K562 (cell line): Measurements from ENCODE around the gene IFT25. TPM values are rescaled to one million over a fixed set of nuclear protein-coding genes. Genes with fewer than 3 reads are reported as not detected.

Experiments
- CAMTA2 ChIP-seq: fragments of 250-450 bp; sonication (Bioruptor Pico); conservative IDR thresholded peaks from 2 replicates; pipeline ENCODE4 v1.5.1; 2022
- CHD4 ChIP-seq: fragments of 200-600 bp; sonication (generic); IDR thresholded peaks from 3 replicates; pipeline ENCODE4 v1.6.1; 2012; ENCODE audit warnings: low read depth, mild to moderate bottlenecking, mixed read lengths, low read length, inconsistent platforms; ENCODE audit not compliant: insufficient read depth, insufficient replicate concordance, poor library complexity, severe bottlenecking
- E2F3 ChIP-seq: fragments of 250-450 bp; sonication (Bioruptor Pico); IDR thresholded peaks from 2 replicates; pipeline ENCODE4 v1.4.0; 2020; ENCODE audit warnings: mild to moderate bottlenecking
- GABPB2 ChIP-seq: fragments of 250-450 bp; sonication (Bioruptor Pico); conservative IDR thresholded peaks from 2 replicates; pipeline ENCODE4 v1.5.1; 2021; ENCODE audit warnings: mild to moderate bottlenecking
- HDAC2 ChIP-seq: fragments of 450-650 bp; IDR thresholded peaks from 2 replicates; pipeline ENCODE4 v1.6.1; 2016; ENCODE audit warnings: mild to moderate bottlenecking
- KDM1A ChIP-seq, 2 experiments: fragments of 450-650 bp; IDR thresholded peaks; 2 replicates each; pipeline ENCODE4 v1.6.1; 2016; ENCODE audit warnings: mild to moderate bottlenecking in 2 of 2
- MAFF ChIP-seq: IDR thresholded peaks from 2 replicates; pipeline ENCODE4 v1.6.1; 2012; ENCODE audit warnings: low read length, improper control_type of control experiment
- MAFG ChIP-seq: fragments of 450-650 bp; conservative IDR thresholded peaks from 2 replicates; pipeline ENCODE4 v1.6.1; 2016; ENCODE audit warnings: missing genetic modification characterization, missing compliant biosample characterization
- MED1 ChIP-seq: sonication (generic); formaldehyde crosslinking; IDR thresholded peaks from 2 replicates; pipeline ENCODE4 v1.8.1; 2023; ENCODE audit warnings: missing genetic modification reagents, borderline replicate concordance
- MITF ChIP-seq: IDR thresholded peaks from 2 replicates; pipeline ENCODE4 v1.6.1; 2014; ENCODE audit warnings: antibody characterized with exemption
- NFE2L1 ChIP-seq: fragments of 450-650 bp; IDR thresholded peaks from 2 replicates; pipeline ENCODE4 v1.6.1; 2016; ENCODE audit warnings: missing genetic modification characterization, low read depth, mild to moderate bottlenecking, missing compliant biosample characterization, moderate library complexity, borderline replicate concordance
- PHB ChIP-seq: fragments of 250-450 bp; sonication (Bioruptor Pico); IDR thresholded peaks from 2 replicates; pipeline ENCODE4 v1.5.0; 2021
- PHF8 ChIP-seq: fragments of 200-600 bp; sonication (generic); IDR thresholded peaks from 2 replicates; pipeline ENCODE4 v1.6.1; 2012; ENCODE audit warnings: mixed run types, mild to moderate bottlenecking, inconsistent platforms, low read length, moderate library complexity, borderline replicate concordance
- POU5F1 ChIP-seq: fragments of 150-350 bp; IDR thresholded peaks from 2 replicates; pipeline ENCODE4 v1.6.1; 2014; ENCODE audit warnings: borderline replicate concordance, low read length, low read depth, mild to moderate bottlenecking; ENCODE audit not compliant: partially characterized antibody
- RCOR1 ChIP-seq, 2 experiments: IDR thresholded peaks; 2 replicates each; pipeline ENCODE4 v1.6.1; 2012; ENCODE audit warnings: low read depth in 2 of 2, low read length in 2 of 2, borderline replicate concordance in 1 of 2, improper control_type of control experiment in 1 of 2
- SIN3A ChIP-seq, 2 experiments: fragments of 150-350 bp in 1 of 2; IDR thresholded peaks; 2 replicates each; pipeline ENCODE4 v1.6.1; 2011 to 2016; ENCODE audit warnings: borderline replicate concordance in 2 of 2, low read depth in 2 of 2, low read length in 2 of 2, mild to moderate bottlenecking in 2 of 2, moderate library complexity in 2 of 2; ENCODE audit not compliant: control insufficient read depth in 1 of 2
- SIN3B ChIP-seq: fragments of 450-650 bp; IDR thresholded peaks from 2 replicates; pipeline ENCODE4 v1.6.1; 2017; ENCODE audit warnings: low read depth, mild to moderate bottlenecking, moderate library complexity
- ZBTB7A ChIP-seq: IDR thresholded peaks from 2 replicates; pipeline ENCODE4 v1.6.1; 2011; ENCODE audit warnings: low read depth, mild to moderate bottlenecking, low read length, moderate library complexity, borderline replicate concordance; ENCODE audit not compliant: control insufficient read depth
- ZEB2 ChIP-seq: fragments of 450-650 bp; IDR thresholded peaks from 2 replicates; pipeline ENCODE4 v1.6.1; 2016
- ZNF134 ChIP-seq: fragments of 250-450 bp; sonication (Bioruptor Pico); conservative IDR thresholded peaks from 2 replicates; pipeline ENCODE4 v1.4.0; 2020
- ZNF184 ChIP-seq: sonication (generic); formaldehyde crosslinking; IDR thresholded peaks from 2 replicates; pipeline ENCODE4 v1.5.0; 2020; ENCODE audit warnings: missing genetic modification reagents
- ZNF3 ChIP-seq: fragments of 250-450 bp; sonication (Bioruptor Pico); IDR thresholded peaks from 2 replicates; pipeline ENCODE4 v1.5.0; 2021; ENCODE audit warnings: mild to moderate bottlenecking, moderate library complexity
- ZNF444 ChIP-seq: fragments of 250-450 bp; sonication (Bioruptor Pico); IDR thresholded peaks from 2 replicates; pipeline ENCODE4 v1.4.0; 2020; ENCODE audit warnings: mild to moderate bottlenecking, moderate library complexity
- ZNF778 ChIP-seq: fragments of 450-650 bp; formaldehyde crosslinking; IDR thresholded peaks from 2 replicates; pipeline ENCODE4 v1.4.0; 2020; ENCODE audit warnings: mild to moderate bottlenecking, moderate library complexity
- ZNF780A ChIP-seq: fragments of 250-450 bp; sonication (Bioruptor Pico); IDR thresholded peaks from 2 replicates; pipeline ENCODE4 v1.5.0; 2021; ENCODE audit warnings: mild to moderate bottlenecking
- polyA plus RNA-seq, 8 experiments: library from polyadenylated mRNA; depleted of rRNA in 4 of 8; stranded (reverse) in 5 of 8; unstranded in 3 of 8; fragments of >200 nt; fragmentation: Nextera tagmentation in 2 of 8; fragmentation: Illumina TruSeq in 1 of 8; extraction: Ambion mirVana in 2 of 8; extraction: Trizol in 1 of 8; gene quantifications; 2 replicates each; pipeline versions ENCODE4 v1.2.1 to v1.2.3, GENCODE V29; 2011 to 2014; ENCODE audit warnings: inconsistent platforms in 1 of 8, missing spikeins in 1 of 8
- total RNA-seq, 7 experiments: library from RNA; depleted of rRNA in 6 of 7; stranded (reverse); fragments of >200 nt in 6 of 7; fragmentation: Illumina TruSeq in 2 of 7; extraction: Trizol in 2 of 7; gene quantifications; 2 replicates each; pipeline versions ENCODE4 v1.2.1 to v1.2.3, GENCODE V29; 2011 to 2021; ENCODE audit warnings: low replicate concordance in 1 of 7
- TF ChIP-seq, protein P1 (sequence below): fragments of 250-450 bp; sonication (Bioruptor Pico); IDR thresholded peaks from 2 replicates; pipeline ENCODE4 v1.4.0; 2020; ENCODE audit warnings: borderline replicate concordance

The IFT25 gene
- total and polyA plus RNA-seq, 9 of the 15 experiments (the other 6 are each of a cell fraction or from before 2014, with no cell fraction given) = 93.6 to 209 (median 167) TPM

GRCh38 chr1:53889304-53890298 is 55.9 kb downstream of the IFT25 start, which contains the start of gene YIPF1 (continued):
- TF ChIP-seq, protein P1, sequence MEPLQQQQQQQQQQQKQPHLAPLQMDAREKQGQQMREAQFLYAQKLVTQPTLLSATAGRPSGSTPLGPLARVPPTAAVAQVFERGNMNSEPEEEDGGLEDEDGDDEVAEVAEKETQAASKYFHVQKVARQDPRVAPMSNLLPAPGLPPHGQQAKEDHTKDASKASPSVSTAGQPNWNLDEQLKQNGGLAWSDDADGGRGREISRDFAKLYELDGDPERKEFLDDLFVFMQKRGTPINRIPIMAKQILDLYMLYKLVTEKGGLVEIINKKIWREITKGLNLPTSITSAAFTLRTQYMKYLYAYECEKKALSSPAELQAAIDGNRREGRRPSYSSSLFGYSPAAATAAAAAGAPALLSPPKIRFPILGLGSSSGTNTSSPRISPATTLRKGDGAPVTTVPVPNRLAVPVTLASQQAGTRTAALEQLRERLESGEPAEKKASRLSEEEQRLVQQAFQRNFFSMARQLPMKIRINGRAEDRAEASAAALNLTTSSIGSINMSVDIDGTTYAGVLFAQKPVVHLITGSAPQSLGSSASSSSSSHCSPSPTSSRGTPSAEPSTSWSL (CRISPR knock-in tag) = 0 out of 2 replicates have a peak, but pooled peaks have one; percentile 28
- TF ChIP-seq POU5F1 (no peak), ZNF780A (no peak), PHF8 (peak; percentile 86), SIN3B (peak; percentile 48; the same call in 1 of the 2 replicates), RCOR1 (IDR thresholded peaks at IDR 0.05; ENCODE audit: borderline replicate concordance in 1 of 2, low read depth in 2 of 2, low read length in 2 of 2) (peak; percentile 94 to 99), HDAC2 (peak; percentile 100), ZNF3 (no peak), ZNF778 (no peak), ZNF134 (CRISPR knock-in tag) (0 out of 2 replicates have a peak, but pooled peaks have one; percentile 18), KDM1A (IDR thresholded peaks at IDR 0.05) (peak; percentile 98 to 99), MAFF (no peak), MED1 (CRISPR knock-in tag) (0 out of 2 replicates have a peak, but pooled peaks have one; percentile 67), GABPB2 (no peak), MITF (no peak), ZNF444 (no peak), ZNF184 (no peak), NFE2L1 (tag) (no peak), MAFG (no peak), CAMTA2 (CRISPR knock-in tag) (no peak), ZBTB7A (peak; percentile 23; the same call in 1 of the 2 replicates), ZEB2 (0 out of 2 replicates have a peak, but pooled peaks have one; percentile 28), CHD4 (peak; percentile 100), PHB (peak; percentile 95), SIN3A (IDR thresholded peaks at IDR 0.05; ENCODE audit: borderline replicate concordance in 2 of 2, control insufficient read depth in 1 of 2, low read depth in 2 of 2, low read length in 2 of 2) (peak in 1 of 2 experiments; percentile 58; a peak in 1 of 4 replicates), E2F3 (CRISPR knock-in tag) (peak; percentile 66; the same call in 1 of the 2 replicates)
